Measurements from ENCODE around the gene GAGE10.

GAGE10 gene, protein sequence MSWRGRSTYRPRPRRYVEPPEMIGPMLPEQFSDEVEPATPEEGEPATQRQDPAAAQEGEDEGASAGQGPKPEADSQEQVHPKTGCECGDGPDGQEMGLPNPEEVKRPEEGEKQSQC

DNA sequence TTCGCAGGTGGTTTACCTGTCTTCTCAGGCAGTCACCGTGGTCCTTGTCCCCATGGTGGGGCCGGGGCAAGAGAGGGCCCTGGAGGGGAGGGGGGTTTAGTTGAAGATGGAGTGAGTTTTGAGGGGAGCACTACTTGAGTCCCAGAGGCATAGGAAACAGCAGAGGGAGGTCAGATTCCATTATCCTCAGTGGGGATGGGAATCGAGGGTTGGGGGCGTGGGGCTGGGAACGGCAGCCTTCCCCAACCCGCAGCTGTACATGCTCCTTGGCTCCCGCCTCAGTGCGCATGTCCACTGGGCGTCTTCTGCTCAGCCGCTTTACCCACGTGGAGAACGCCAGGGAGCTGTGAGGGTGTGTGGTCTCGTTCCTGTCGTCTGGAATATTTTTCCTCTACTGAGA is at the start of gene GAGE10:
TSS of gene GAGE10 (plus strand) at position 301 of the 400 bp plus-strand sequence. CDS start 1,214 bp downstream, outside the sequence.
- DNase-seq (ENCODE audit: low read depth), result no peak

DNA sequence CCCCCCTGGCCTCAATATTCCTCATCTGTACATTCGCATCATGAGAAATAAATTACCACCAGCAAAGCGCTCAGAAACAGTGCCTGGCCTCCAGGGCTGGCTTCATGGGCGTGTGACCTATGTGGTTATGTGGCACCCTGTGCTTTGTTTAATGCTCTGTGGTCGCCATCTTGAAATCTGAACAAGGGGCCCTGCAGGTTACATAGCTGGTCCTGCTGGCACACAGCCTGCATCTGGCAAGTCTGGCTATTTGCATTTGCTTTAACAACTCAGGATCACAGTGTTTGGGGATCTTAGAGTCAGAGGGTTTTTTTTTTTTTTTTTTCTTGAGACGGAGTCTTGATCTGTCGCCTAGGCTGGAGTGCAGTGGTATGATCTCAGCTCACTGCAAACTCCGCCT is 48.8 kb upstream of the GAGE10 start:
- no peak for DNase-seq (ENCODE audit: low read depth)

DNA sequence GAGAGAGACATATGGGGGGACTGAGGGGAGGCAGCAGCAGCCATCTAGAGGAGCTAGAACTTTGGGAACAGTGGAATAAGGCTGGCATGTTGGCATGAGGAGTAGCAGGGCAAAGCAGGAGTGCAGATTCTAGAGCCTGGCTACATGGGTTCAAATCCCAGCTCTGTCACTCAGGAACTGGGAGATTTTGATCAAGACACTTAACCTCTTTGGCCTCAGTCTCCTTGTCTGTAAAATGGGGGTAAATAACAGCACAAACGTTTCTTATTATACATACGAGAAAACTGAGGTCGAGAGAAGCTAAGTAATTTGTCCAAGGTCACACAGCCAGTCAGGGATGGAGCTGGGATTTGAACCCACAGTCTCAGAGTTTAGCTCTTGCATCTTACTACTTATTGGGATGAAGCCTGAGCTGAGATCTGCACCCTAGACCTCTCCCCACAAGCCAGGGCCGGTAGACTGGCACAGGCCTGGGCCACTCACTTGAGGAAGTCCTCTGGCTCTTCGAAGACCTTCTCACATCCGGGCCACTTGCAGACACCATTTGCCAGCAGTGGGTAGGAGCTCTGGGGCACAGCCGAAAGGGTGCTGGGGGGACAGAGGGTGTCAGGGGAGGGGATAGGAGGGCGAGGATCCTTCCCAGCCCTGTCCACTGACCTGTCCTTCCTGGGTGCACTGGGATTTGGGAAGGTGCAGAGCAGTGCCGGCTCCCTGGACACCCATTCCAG is 47.0 kb upstream of the GAGE10 start:
- DNase-seq (ENCODE audit: low read depth), result no peak

DNA sequence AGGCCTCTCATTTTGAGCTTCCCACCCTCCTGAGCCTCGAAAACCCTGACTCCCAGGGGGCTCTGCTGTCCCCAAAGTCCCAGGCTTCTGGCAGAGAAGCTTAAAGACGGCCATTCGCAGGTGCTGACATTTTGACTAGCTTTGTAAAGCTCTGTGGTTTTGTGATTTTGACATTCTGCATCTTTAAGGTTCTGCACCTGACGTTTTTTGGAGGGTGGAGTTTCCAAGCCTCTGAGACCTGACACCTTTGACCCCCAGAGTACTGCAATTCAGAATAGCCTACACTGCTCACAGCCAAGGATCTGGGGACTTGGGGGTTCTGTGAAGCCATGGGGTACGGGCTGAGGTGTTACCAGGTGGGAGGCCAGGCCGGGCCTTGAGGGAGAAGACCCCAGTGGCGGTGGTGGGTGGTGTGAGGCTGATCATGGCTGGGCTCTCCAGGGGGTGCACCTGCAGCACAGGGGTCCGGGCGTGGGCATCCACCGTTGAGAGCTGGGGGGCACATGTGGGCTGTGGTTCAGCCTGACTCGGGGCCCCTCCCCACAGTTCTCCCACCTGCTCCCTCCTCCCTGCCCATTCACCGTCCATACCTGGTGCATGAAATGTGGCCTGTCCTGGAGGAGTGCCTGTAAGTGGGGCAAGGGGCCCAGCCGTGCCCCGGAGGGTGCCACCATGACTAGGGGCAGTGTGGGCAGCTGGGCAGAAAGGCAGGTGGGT is 46.2 kb upstream of the GAGE10 start:
- DNase-seq (ENCODE audit: low read depth), result no peak

DNA sequence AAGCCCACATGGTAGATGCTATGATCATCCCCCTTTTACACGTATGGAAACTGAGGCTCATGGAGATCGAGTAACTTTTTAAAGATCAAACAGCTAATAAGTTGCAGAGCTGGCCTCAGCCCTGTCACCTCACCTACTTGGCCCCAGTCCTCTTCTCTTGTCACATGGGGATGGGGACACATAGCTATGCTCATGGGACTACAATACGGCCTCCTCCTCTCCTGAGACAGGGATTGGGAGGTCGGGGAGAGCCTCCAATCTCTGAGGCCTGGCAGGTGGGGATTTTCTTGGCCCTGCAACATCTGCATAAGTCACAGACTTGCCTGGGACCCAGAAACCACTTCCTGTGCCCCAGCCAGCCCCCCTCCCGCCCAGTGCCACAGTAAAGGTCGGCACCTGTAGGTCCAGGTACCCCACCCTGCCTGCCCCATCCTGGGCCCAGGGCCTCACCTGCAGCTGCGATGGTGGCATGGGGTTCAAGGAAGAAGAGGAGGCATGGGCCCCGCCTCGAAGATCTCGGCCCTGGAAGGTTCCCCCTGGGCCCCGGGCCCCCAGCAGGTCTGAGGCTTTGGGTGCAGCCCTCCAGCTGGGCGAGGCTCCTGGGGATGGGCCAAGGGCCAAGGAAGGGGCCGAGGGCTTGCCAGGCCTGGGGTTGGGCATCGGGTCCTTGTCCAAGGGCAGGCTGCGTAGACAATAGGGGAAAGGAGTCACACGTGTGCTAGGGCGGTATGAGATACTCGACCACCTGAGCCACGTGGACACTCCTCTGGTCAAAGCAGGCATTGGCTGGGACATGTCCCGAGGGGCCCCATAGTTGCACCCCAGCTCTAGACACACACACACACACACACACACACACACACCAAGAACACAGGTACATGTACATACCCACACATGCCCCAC is 45.3 kb upstream of the GAGE10 start:
- no peak for DNase-seq (ENCODE audit: low read depth)

DNA sequence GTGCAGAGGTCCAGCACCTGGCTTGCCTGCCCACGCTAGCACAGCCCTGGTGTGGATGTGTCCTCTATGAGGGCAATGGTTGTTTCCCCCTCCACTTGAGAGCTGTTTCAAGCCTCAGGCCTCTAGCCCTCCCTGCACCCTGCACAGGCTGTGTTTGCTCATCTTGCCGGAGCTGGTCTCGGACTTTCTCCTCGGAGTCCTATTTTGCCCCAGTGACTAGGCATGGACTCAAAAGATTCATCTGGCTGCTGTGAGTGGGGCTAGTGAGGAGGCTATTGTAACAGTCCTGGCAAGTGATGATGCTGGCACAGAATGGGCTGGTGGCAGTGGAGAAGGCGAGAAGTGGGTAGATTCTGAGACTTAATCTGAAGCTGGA is 44.7 kb upstream of the GAGE10 start:
- no peak for DNase-seq (ENCODE audit: low read depth)

DNA sequence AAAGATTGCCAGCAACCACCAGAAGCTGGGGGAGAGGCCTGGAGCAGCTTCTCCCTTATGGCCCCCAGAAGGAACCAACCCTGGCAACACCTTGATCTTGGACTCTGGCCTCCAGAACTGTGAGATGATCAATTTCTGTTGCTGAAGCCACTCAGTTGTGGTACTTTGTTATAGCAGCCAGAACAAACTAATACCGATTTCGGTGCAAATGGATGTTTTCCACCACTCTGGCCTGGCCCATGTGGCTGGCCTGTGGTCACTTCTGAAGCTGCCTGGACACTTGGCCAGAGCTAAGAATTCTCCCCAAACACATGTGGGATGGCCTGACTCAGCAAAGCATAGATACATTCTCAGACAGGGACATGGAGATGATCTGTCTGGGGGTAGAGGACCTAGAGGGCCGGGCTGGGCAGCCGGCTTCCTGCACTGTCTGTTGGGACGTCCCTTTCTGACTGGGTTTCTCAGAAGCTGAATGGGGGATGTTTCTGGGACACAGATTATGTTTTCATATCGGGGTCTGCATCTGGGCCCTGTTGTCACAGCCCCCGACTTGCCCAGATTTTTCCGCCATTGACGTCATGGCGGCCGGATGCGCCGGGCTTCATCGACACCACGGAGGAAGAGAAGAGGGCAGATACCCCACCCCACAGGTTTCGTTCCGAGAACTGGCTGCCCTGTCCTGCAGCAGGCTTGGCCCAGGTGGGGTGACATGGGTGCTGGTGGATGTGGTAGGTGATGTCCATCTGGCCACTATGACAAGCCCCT is 43.0 kb upstream of the GAGE10 start:
- DNase-seq (ENCODE audit: low read depth), result no peak

DNA sequence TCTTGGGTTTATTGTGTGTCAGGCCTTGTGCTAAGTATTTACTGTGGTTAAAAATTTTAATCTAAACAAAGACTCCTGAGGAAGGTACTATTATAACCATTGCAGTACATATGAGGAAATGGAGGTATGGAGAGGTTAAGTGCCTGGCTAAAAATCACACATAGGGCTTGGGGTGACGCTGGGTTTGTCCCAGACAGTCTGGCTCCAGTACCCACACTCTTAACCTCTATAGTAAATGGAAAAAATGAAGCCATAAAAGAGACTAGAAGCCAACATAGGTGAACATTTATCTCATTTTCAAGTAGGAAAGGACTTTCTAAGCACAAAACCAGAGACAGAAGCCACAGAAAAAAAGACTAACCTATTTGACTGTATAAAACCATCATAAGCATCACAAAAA is 40.8 kb upstream of the GAGE10 start:
- DNase-seq (ENCODE audit: low read depth), result no peak

DNA sequence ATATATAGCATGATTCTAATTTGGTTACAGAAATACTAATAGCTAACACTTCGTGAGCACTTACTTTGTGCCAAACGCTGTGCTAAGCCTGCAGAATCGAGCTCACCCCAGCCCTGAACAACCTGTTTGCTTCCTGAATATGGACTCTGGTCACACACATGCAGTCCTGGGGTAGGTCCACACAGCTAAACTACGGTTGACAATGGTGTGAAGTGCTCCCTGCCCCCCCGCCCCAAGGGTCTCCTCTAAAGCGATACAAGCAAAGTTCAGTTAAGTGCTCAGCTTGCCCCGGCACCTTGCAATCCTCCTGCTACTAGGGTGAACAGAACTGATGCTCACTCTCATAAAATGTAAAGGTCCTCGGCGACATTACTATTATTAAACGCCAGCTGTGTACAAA is 39.8 kb upstream of the GAGE10 start:
- DNase-seq (ENCODE audit: low read depth), result no peak

DNA sequence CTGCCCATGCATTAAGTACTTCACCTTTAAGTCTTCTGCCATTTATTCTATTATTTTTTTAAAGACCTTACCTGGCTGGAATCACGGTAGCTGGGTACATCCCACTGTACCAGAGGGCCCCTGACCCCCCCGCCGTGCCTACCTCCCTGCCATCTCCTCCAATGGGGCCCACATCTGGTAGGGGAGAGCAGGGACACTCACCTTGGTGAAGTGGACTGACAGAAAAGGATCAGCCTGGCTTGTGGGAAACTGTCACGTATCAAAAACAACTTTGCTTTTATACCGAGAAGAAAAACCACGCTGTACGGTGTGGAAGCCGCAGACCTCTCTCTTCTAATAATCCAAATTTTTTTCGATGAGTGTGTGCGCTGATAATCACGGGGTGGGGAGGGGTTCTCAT is 39.0 kb upstream of the GAGE10 start, which contains the start of gene FOXP3:
TSS of gene FOXP3 (minus strand) at position 251 of the 400 bp plus-strand sequence. CDS start 6,205 bp downstream, outside the sequence.
- no peak for DNase-seq (ENCODE audit: low read depth)

DNA sequence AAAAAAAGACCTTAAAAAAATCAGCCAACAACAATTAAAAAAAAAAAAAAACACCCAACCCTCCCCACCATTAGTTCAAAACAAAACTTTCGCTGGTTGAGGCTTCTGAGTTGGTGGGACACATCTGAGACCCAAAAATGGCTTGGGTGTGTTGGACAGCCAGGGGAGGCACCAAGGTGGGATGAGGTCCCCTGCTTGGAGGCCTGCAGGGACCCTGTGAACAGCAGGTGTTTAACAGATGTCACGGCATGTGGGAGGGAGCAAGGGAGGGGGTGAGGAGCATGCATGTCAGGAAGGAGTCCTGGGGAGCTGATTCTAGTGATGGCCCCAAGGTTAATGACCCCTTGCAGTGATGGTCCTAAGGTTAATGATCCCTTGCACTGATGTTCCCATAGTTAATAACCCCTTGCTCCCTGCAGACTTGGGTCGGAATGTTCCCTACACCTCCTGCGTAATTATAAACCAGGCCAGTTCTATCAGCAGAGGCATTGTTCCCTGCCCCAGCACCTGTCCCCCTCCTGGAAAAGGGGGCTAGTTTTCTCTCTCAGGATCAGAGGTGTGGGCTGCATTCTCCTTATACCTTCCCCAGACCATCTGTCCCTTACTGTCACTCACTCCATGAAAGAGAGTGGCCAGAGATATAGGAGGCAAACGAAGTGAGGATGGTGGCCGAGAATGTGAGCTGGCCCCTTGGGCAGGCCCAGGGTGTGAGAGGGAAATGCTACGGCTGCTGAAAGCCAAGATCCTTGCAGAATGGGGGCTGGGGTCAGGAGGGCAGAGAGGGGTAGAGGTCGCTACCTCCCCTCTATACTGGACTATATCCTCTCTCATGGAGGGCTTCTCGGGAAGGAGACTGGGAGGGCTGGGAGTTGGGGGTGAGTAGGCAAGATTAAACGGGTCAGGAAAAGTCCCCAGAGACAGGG is 36.7 kb upstream of the GAGE10 start:
- DNase-seq (ENCODE audit: low read depth), result no peak

DNA sequence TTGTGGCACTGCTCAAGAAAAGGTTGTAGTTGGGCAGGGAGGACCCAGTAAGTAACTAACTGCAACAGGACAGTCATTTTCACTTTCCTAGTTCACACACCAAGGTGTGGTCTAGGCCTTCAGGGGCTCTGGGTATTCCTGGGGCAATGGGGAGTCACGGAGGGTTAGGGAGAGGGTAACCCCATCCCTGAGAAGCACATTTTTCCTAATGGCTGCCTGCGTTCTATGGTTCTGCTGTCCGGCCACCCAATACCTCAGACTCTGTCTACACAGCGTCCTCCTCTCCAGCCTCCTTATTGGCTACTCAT is 34.8 kb upstream of the GAGE10 start:
- no peak for DNase-seq (ENCODE audit: low read depth)

DNA sequence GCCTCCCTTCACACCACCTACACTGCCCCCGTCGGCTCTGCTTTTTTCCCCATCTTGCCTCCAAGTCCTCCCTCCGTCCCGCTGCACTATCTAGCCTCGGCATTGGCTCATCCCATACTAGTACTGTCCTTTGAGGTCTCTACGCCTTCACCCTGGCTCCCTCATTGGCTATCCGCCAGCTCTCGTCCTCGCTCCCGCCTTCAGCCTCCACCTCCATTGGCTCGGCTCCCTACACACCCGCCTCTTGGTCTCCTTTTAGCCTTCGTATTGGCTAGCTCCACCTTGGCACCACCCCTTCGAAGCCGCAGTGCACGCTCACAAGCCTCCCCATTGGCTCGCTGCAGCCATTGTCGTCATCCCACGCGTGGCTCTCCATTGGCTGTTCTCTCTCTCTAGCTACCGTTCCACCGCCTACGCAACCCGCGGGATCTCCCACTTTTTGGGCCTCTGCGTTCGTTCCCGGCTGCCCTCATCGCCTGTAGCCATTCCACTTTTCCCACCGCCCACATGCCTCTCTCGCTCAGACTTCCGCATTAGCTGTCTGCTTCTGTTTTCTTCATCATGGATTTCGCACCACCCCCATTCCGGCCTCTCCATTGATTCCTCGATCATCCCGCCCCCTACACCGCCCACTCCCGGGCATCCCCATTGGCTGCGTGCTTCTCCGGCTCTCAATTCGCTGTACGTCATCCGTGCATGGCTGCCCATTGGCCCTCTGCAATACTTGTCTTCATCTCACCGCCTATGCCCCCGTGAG is 34.3 kb upstream of the GAGE10 start:
- peak; percentile 89 for DNase-seq (ENCODE audit: low read depth)

DNA sequence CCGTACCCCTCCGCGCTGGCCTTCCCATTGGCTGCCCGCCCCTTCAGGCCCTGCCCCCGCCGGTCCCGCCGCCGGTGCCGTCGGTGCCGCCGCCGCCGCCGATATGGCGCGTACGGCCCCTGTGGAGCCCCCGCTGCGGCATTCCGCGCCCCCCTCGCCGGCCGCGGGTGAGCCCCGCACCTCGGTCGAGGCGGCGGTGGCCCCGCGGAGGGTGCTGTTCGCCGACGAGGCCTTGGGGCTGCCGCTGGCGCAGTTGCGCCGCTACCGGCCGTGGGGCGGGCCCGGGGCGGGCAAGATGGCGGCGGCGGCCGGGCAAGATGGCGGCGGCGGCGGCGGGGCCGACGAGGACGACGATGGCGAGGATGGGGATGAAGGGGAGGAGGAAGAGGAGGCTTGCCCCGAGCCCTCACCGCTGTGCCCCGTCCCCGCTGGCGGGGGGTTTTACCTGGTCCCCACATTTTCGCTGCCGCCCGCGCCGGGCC is 33.6 kb upstream of the GAGE10 start, which contains the start of gene PPP1R3F:
TSS of gene PPP1R3F (plus strand) at position 27 of the 482 bp plus-strand sequence. CDS start at position 104, 77 bp downstream.
- no peak for DNase-seq (ENCODE audit: low read depth)

DNA sequence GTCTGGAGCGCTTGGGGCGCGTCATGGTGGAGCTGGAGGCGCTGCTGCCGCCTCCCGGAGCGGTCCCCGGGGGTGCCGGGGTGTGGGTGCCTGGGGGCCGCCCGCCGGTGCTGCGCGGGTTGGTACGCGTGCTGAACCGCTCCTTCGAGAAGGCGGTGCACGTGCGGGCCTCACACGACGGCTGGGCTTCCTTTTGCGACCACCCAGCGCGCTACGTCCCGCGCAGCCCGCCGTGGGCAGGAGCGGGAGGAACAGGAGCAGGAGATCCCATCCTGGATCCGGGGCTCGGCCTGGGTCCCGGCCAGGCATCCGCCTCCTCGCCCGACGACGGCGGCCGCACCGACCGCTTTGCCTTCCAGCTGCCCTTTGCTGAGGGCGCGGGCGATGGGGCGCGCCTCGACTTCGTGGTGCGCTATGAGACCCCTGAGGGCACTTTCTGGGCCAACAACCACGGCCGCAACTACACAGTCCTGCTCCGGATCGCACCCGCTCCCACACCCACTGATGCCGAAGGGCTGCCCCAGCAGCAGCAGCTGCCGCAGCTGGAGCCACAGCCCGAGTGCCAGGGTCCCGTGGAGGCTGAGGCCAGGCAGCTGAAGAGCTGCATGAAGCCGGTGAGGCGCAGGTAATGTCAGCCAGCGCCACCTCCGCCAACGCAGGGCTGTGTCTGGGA is 33.1 kb upstream of the GAGE10 start:
- no peak for DNase-seq (ENCODE audit: low read depth)

DNA sequence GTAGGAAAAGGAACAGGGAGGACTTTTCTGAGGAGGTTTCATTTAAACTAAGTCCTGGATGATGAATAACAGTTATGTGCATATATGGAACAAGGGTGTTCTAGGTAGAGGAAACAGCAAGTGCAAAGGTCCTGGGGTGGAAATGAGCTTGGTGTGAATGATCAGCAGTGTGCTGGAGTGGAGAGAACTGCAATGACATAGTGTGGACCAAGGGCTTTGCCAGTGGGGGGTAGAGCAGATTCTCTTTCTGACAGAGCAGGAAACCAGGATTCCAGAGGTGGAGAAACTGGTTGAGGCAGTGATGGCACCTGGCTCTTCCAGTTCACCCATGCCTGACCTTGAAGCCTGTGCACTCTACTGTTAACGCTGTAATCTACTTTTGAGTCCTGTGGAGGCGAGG is 32.1 kb upstream of the GAGE10 start:
- DNase-seq (ENCODE audit: low read depth), result no peak

DNA sequence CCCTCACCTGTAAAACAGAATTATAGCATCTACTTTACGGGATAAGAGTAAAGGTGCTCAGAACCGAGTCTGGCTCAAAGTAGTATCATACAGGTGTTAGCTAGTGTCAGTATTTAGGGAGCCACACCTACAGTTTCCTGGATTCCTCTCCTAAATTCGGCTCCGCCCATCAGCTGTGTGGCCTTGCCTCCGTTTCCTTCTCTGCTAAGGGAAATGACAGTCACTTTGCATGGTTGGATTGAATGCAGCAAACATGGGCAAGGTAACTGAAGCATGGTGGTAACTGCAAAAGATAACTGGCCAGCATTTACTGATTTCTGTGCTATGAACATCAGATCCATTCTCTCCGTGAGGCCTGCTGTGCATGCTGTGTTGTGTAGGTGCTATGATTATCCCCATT is 31.0 kb upstream of the GAGE10 start:
- no peak for DNase-seq (ENCODE audit: low read depth)

DNA sequence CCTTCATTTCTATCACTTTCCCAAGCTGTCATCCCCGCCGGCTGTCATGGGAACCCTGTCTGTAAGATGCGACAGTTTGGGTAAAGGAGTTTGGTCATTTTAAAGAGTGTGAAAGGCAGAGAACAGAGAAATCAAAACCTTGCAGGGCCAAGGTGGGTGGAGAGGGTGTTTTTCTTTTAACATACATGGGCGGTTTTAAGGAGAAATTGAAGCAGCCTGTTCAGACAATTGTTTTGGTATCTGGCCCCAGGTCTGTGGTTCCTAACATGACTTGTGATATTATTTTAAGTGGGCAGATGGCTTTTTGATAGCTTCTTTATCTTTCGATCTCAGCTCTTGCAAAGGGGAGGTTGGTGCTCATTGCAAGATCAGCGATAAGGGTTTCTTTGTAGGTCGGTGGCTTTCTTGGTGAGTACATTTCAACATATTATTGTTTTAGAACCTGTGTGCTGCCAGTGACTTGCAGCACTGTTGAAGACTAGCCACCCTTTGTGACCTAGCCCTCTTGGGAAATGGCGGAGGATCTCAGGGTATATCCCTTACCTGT is 30.2 kb upstream of the GAGE10 start:
- no peak for DNase-seq (ENCODE audit: low read depth)

DNA sequence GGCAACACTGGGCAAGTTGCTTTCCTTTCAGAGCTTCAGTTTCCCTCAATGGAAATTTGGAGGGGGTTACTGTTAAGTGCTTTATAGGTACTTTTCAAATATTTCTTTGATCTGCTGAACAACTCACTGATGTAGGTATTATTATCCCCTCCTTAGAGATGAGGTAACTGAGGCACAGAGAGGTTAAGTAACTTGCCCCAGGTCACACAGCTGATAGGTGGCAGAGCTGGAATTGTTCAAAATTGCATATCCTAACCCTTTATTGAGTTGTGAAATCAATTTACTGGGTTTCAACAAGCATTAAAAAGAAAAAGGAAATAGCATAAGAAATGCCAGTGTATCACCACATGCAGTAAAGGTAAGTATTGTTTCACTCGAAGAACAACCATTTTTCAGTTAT is 27.2 kb upstream of the GAGE10 start:
- no peak for DNase-seq (ENCODE audit: low read depth)

All from stimulated activated CD8-positive, alpha-beta memory T cell treated with anti-CD3 and anti-CD28 coated beads, Interleukin-4, amount 100 ng/mL, for 24 hours (primary cell).